Anterior cingulate cortex (tissue), 58 donors: Measurements from ENCODE around the gene APC2.
"Not testable (repeated sequence)": the region's sequence is repeated elsewhere in the genome, so short reads cannot be mapped to it uniquely, and the experiment has no call there.

Experiments used
- DNase-seq, 58 donors: peaks; one replicate each; lab custom pipeline; 2025; lab: John Stamatoyannopoulos, UW

The APC2 gene

GRCh38 chr19:1505991-1506881 lies 56.3 kb downstream of the APC2 start:
- DNase-seq, result no peak

DNA sequence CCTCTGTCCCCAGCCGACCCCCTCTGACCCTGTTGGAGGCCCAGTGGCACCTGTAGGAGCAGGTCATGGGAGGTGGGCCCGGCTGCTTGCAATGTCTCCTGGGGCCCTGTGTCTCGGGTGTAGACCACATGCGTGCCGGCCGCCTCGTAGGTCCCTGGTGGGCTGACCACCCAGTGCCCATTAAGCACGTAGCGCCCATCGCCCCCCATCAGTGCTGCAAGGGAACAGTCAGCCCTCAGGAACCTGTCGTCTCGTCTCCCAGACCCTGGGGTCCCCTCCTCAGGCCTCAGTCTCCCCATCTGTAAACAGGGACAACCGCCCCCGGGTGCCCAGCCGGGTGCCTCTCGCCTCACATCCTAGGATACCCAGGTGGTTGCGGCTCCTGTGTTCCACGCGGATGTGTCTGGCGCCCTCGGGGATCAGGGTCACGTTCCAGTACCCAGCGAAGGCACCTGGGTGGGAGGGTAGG lies 57.3 kb downstream of the APC2 start:
- peak in 2 of 58 donors; percentile 25 to 34 for DNase-seq

DNA sequence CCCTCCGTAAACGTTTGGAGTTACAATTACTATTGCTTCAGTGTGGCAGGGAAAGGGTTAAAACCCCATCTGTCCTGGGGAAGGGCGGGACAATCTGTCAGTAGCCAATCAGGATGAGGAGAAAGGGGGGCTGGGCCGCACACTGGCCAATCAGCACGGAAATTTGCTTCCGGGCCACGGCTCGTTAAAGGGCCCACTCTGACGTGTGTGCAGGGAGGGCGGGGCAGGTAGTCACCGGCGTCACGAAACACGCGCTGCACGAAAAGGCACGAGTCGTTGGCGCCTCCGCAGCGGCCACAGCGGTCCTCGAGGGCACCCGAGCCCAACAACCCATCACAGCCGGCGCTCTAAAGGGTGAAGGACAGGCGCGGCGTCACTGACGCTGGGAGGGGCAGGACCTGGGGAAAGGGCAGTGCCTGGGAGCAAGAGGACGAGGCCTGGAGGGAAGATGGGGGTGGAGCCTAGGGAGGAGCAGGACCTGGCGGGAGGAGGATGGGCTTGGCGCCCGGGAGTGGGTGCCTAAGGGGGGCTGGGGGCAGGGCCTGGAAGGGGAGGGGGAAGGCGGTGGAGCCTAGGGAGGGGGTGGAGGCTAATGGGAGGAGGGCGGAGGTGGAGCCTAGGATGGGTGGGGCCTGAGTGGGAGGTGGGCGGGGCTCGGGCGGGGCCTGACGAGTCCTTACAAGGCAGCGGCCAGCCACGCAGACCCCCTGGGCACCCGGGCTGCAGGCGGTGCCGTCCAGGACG lies 58.0 kb downstream of the APC2 start:
- peak; percentile 65 to 99 (median 91) for DNase-seq

DNA sequence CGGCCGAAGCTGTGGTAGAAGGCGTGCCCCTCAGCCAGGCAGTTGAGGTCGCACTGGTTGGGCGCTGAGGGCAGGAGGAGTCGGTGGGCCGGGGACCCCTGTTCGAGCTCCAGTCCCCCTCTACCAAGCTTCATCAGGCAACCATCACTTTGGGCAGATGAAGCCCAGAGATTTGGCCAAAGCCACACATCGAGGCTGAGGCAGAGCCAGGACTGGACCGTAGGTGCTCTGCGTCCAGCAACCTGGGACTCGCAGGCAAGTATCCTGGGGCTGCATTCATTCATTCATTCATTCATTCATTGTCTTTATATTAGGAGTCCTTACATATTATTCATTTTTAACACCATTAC lies 58.6 kb downstream of the APC2 start:
- no peak for DNase-seq

GRCh38 chr19:1509602-1510441 lies 59.9 kb downstream of the APC2 start:
- DNase-seq, result no peak

DNA sequence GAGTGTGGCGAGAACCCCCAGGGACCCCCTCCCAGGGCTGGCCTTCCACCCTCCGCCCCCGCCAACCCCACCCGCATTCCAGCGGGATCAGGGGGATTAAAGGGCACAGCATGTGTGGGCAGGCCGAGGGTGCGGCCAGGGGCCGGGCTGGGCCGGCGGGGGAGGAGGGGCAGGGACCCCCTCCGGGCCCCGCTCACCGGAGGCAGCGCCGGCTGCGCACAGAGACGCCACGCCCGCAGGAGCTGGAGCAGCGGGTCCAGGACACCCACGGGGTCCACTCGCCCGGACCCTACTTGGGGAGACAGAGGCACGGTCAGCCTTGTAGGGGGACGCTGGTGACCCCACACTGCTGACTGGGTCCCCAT lies 60.5 kb downstream of the APC2 start:
- no peak for DNase-seq

DNA sequence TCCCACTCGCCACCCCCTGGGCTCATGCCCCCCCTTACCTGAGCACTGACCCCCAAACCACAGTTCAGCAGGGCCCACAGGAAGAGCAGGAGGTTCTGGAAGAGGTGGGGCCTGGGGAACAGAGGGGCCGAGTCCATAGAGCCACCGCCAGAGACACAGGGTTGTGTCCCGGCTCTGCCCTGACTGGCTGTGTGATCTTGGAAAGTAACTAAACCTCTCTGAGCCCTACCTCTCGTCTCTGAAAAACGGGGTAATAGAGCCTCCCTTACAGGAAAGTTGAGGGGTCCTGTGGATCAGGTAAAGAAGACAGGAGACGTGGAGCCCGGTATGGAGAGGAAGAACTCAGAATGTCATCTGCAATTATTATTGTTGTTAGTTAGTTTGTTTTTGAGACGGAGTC lies 60.9 kb downstream of the APC2 start:
- DNase-seq, result no peak

GRCh38 chr19:1511318-1512317 lies 61.7 kb downstream of the APC2 start:
- no peak for DNase-seq

- no peak for DNase-seq
Measured at GRCh38 chr19:1512671-1513498, 63.0 kb downstream of the APC2 start, which contains the start of gene ADAMTSL5. Gene ADAMTSL5, minus strand, starts transcription at chr19:1513019. Its CDS starts 2,076 bp downstream, at chr19:1510943.

DNA sequence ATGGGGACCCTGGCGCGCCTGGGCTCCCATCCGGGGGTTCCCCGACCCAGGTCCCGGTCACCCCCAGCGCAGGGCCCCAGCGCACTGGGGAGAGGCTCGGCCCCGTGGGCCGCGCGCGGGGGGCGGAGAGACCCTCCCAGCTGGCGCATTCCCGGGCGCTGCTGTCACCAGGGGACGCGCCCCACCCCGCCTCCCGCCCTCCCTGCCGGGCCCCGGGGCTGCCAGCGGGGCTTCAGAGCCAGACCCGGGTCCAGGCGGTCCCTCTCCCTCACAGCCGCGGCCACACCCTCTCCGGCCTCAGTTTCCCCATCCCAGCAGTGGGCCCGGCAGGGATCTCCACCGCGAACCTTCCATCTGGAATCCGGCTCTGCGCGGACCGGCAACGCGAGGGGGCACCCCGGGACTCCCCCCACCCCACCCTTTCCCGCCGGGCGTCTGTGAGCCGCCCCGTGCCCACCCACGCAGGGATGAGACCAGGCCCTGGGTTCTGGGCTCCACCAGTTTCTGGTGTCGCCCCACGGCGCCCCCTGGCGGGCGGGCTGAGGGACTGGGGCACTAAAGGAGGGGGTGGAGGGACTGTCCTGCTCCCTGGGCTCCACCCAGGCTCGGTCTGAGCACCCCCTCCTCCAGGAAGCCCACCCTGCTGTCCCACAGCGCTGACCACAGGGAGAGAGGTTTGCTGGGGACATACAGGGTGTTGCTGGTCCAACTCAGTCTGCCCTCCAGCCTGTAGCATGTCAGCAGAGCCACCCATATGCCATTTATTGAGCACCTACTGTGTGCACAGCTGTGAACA lies 63.8 kb downstream of the APC2 start:
- DNase-seq, result no peak

DNA sequence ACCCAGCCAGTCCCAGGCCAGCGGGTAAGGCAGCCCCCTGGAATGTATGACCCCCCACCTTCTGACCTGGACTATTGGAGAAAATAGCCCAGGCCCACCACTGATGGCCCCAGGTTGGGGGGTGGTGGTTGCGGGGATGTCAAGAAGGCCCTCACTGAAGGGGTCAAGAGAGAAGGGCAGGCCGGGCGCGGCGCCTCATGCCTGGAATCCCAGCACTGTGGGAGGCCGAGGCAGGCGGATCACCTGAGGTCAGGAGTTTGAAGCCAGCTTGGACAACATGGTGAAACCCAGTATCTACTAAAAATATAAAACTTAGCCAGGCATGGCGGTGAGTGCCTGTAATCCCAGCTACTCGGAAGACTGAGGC lies 64.4 kb downstream of the APC2 start:
- DNase-seq, result no peak

DNA sequence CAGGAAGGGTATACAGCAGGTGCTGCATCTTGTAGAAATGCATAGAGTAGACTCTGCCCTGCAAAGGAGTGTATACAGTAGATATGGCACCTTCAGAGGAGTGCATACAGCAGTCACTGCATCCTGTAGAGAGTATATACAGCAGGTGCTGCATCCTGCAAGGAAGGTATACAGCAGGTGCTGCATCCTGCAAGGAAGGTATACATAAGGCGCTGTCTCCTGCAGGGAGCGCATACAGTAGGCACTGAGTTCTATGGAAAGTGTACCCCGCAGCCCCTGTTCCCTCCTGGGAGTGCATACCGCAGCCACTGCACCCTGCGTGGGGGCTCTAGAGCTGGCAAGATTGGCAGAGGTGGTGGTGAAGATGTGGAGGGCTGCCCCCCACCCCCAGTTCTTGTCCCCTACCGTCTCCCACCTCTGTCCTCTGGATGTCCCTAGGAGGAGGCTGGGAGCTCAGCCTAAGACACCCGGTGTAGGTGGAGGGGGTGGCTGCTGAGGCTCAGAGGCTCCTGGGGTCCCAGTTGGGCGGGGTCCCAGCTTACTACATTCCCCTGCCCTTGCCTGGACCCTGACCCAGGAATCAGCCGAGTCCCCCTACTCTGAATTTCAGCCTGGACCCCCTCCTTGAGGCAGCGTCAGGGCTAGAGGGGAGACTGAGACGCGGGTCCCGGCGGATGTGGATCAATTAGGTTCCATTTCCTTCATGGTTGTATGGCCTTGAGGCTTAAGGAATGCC lies 65.2 kb downstream of the APC2 start:
- DNase-seq, result no peak

- no peak for DNase-seq
Measured at GRCh38 chr19:1516395-1516753, 66.5 kb downstream of the APC2 start.

- no peak for DNase-seq
Measured at GRCh38 chr19:1518471-1518870, 68.5 kb downstream of the APC2 start.

GRCh38 chr19:1519802-1520201 lies 69.9 kb downstream of the APC2 start:
- not testable (repeated sequence) for DNase-seq

- no peak for DNase-seq
Measured at GRCh38 chr19:1520203-1520780, 70.4 kb downstream of the APC2 start.

DNA sequence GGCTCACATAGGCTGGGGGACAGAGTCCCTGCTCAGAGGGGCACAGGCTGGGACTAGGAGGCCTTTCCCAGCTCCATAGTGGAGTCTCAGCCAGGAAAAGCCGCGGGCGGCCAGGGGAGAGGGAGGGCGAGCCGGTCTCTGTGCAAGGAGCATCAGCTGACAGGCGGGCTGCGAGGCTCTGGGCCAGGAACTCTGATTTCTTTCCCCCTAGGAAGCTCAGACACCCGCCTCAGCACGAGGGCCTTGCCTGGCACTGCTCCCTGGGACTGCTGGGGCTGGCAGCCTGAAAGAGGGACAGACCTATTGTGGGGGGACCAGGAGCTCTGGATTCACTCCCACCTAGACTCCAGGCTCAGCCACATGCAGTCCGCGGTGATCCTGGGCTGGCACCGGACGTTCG lies 71.7 kb downstream of the APC2 start:
- peak in 52 of 58 donors; percentile 11 to 90 (median 68) for DNase-seq
